HCT116 (cell line): ENCODE measurements around the gene LRCH4. TPM values are rescaled to one million over a fixed set of nuclear protein-coding genes. Genes with fewer than 3 reads are reported as not detected.

Source experiments
- ATAC-seq: fragments of 200-7000 bp; cut with Tn5 transposase; 2 replicates; pipeline ENCODE4 v1.9.1; 2020; ENCODE audit warnings: mild to moderate bottlenecking, moderate library complexity
- BruUV-seq: library from RNA; stranded (reverse); fragments of 400-500 nt; replicated peaks from 2 replicates; lab custom pipeline; 2021; lab: Mats Ljungman, UMichigan
- CTCF ChIA-PET: fragments of 300-600 bp; sonication (Branson Sonifier 250); formaldehyde crosslinking; loops from one replicate; lab custom pipeline; 2021; ENCODE audit warnings: antibody characterized with exemption; lab: Charles Lee
- POLR2A ChIA-PET: fragments of 300-600, 350-600 bp; sonication (Branson Sonifier 250); formaldehyde crosslinking; loops from one replicate; lab custom pipeline; 2021; ENCODE audit warnings: antibody characterized with exemption; lab: Charles Lee
- RAD21 ChIA-PET, 2 experiments: fragments of 300-600 bp; sonication (Branson Sonifier 250); formaldehyde crosslinking; loops; one replicate each; lab custom pipeline; 2023; ENCODE audit warnings: low total read pairs in 2 of 2; ENCODE audit not compliant: uncharacterized antibody in 2 of 2, unreplicated experiment in 2 of 2, low non-redundant PET in 1 of 2; lab: Charles Lee
- DNase-seq: peaks from one replicate; pipeline ENCODE4 v3.0.0-alpha.2; 2010; ENCODE audit warnings: low read depth, low spot score
- H2AFZ ChIP-seq: fragments of 200-600 bp; shearing (Covaris generic), sonication (generic); 2 replicates; pipeline ENCODE4 v1.6.1; 2017; ENCODE audit warnings: low read depth, mixed run types, mixed read lengths, antibody characterized with exemption, low read length; ENCODE audit not compliant: poor library complexity, severe bottlenecking
- H3K27ac ChIP-seq: 2 replicates; pipeline ENCODE4 v1.5.1; 2012; ENCODE audit warnings: low read depth, low read length
- H3K27me3 ChIP-seq: fragments of 200-600 bp; sonication (generic); 2 replicates; pipeline ENCODE4 v1.6.1; 2016; ENCODE audit warnings: mixed run types, low read length, mixed read lengths; ENCODE audit not compliant: insufficient read depth
- H3K36me3 ChIP-seq, 2 experiments: fragments of 200-500 bp in 1 of 2; fragments of 200-600 bp in 1 of 2; sonication (Bioruptor generic) in 1 of 2; sonication (generic) in 1 of 2; 2 replicates each; pipeline versions ENCODE4 v1.5.1 to v1.6.1; 2014 to 2016; ENCODE audit warnings: low read length in 2 of 2, inconsistent platforms in 1 of 2, mixed read lengths in 1 of 2, mixed run types in 1 of 2; ENCODE audit not compliant: insufficient read depth in 2 of 2, control insufficient read depth in 1 of 2
- H3K4me1 ChIP-seq, 2 experiments: fragments of 200-600 bp in 1 of 2; sonication (generic) in 1 of 2; 2 replicates each; pipeline versions ENCODE4 v1.5.1 to v1.6.1; 2012 to 2017; ENCODE audit warnings: low read length in 2 of 2, inconsistent platforms in 1 of 2, mild to moderate bottlenecking in 1 of 2, mixed read lengths in 1 of 2, mixed run types in 1 of 2, moderate library complexity in 1 of 2; ENCODE audit not compliant: insufficient read depth in 2 of 2, control insufficient read depth in 1 of 2
- H3K4me2 ChIP-seq: fragments of 200-600 bp; sonication (generic); 2 replicates; pipeline ENCODE4 v1.6.1; 2017; ENCODE audit warnings: mixed run types, low read length, mixed read lengths
- H3K4me3 ChIP-seq, 2 experiments: fragments of 200-600 bp in 1 of 2; sonication (generic) in 1 of 2; replicated peaks in 1 of 2; 2 replicates each; pipeline ENCODE4 v1.5.1; 2011 to 2016; ENCODE audit warnings: low read length in 2 of 2, control low read depth in 1 of 2, low read depth in 1 of 2, mild to moderate bottlenecking in 1 of 2, mixed read lengths in 1 of 2, mixed run types in 1 of 2
- H3K79me2 ChIP-seq: fragments of 200-600 bp; sonication (generic); 2 replicates; pipeline ENCODE4 v1.6.1; 2017; ENCODE audit warnings: mild to moderate bottlenecking, mixed run types, low read length, moderate library complexity, mixed read lengths; ENCODE audit not compliant: insufficient read depth
- H3K9ac ChIP-seq: fragments of 200-600 bp; sonication (generic); 2 replicates; pipeline ENCODE4 v1.6.1; 2016; ENCODE audit warnings: low read length, mixed read lengths
- H3K9me2 ChIP-seq: fragments of 200-600 bp; sonication (generic), shearing (Covaris generic); 2 replicates; pipeline ENCODE4 v1.6.1; 2017; ENCODE audit warnings: mixed run types, mild to moderate bottlenecking, moderate library complexity; ENCODE audit not compliant: insufficient read depth
- H3K9me3 ChIP-seq, 2 experiments: fragments of 200-500 bp in 1 of 2; fragments of 200-600 bp in 1 of 2; sonication (Bioruptor generic) in 1 of 2; sonication (generic) in 1 of 2; 2 replicates each; pipeline ENCODE4 v1.6.1; 2014 to 2017; ENCODE audit warnings: low read length in 2 of 2, mixed read lengths in 2 of 2, inconsistent platforms in 1 of 2, low read depth in 1 of 2, mild to moderate bottlenecking in 1 of 2, mixed run types in 1 of 2, moderate library complexity in 1 of 2; ENCODE audit not compliant: control insufficient read depth in 1 of 2, insufficient read depth in 1 of 2
- H4K20me1 ChIP-seq: fragments of 200-600 bp; sonication (generic), shearing (Covaris generic); 2 replicates; pipeline ENCODE4 v1.6.1; 2017; ENCODE audit warnings: mixed run types, mild to moderate bottlenecking, moderate library complexity; ENCODE audit not compliant: insufficient read depth
- CEBPB ChIP-seq: IDR thresholded peaks from 2 replicates; pipeline ENCODE4 v1.6.1; 2012; ENCODE audit warnings: low read depth
- EZH2 ChIP-seq: fragments of 200-600 bp; sonication (generic); IDR thresholded peaks from 2 replicates; pipeline ENCODE4 v1.6.1; 2017; ENCODE audit warnings: antibody characterized with exemption, mixed run types
- FOSL1 ChIP-seq: IDR thresholded peaks from 2 replicates; pipeline ENCODE4 v1.6.1; 2012; ENCODE audit warnings: low read depth
- JUND ChIP-seq: IDR thresholded peaks from 2 replicates; pipeline ENCODE4 v1.6.1; 2012
- POLR2AphosphoS5 ChIP-seq: IDR thresholded peaks from 2 replicates; pipeline ENCODE4 v1.6.1; 2011; ENCODE audit warnings: mild to moderate bottlenecking, low read depth, low read length, moderate library complexity
- RAD21 ChIP-seq: IDR thresholded peaks from 2 replicates; pipeline ENCODE4 v1.6.1; 2012; ENCODE audit warnings: low read depth, mild to moderate bottlenecking
- SP1 ChIP-seq: IDR thresholded peaks from 2 replicates; pipeline ENCODE4 v1.6.1; 2012; ENCODE audit warnings: low read depth
- SRF ChIP-seq: IDR thresholded peaks from 2 replicates; pipeline ENCODE4 v1.6.1; 2012; ENCODE audit warnings: low read depth
- TCF7L2 ChIP-seq: IDR thresholded peaks from 2 replicates; pipeline ENCODE4 v1.7.0; 2011; ENCODE audit warnings: borderline replicate concordance, inconsistent platforms; ENCODE audit not compliant: insufficient read depth, insufficient read length; ENCODE audit errors: extremely low read depth
- YY1 ChIP-seq: IDR thresholded peaks from 2 replicates; pipeline ENCODE4 v1.6.1; 2011; ENCODE audit warnings: low read length, low read depth, moderate library complexity, mild to moderate bottlenecking; ENCODE audit not compliant: insufficient replicate concordance; ENCODE audit errors: extremely low read depth
- ZFX ChIP-seq: fragments of 450-650 bp; IDR thresholded peaks from 2 replicates; pipeline ENCODE4 v1.6.1; 2017
- ZNF274 ChIP-seq: fragments of 200-500 bp; sonication (Bioruptor generic); IDR thresholded peaks from 2 replicates; pipeline ENCODE4 v1.6.1; 2014; ENCODE audit warnings: mild to moderate bottlenecking, low read depth, low read length, inconsistent platforms
- intact Hi-C: fragments of 100-400 bp; cut with micrococcal nuclease; formaldehyde crosslinking; loops from 2 replicates; pipeline ENCODE4 v1.10.0; 2022
- total RNA-seq: library from RNA; stranded (reverse); gene quantifications from one replicate; pipeline ENCODE4 v1.2.1, GENCODE V29; 2021; ENCODE audit not compliant: unreplicated experiment
- TF ChIP-seq, protein P1 (sequence below), 3 experiments: fragments of 200-600 bp in 1 of 3; sonication (generic) in 1 of 3; IDR thresholded peaks in 2 of 3; conservative IDR thresholded peaks in 1 of 3; 2 replicates each; pipeline ENCODE4 v1.5.1; 2012 to 2017; ENCODE audit warnings: low read depth in 2 of 3, low read length in 2 of 3, antibody characterized with exemption in 1 of 3, borderline replicate concordance in 1 of 3, control low read depth in 1 of 3, mild to moderate bottlenecking in 1 of 3, mixed read lengths in 1 of 3, mixed run types in 1 of 3, moderate library complexity in 1 of 3; ENCODE audit not compliant: insufficient read depth in 1 of 3
- TF ChIP-seq, protein P2 (sequence below): IDR thresholded peaks from 2 replicates; pipeline ENCODE4 v1.6.1; 2012

LRCH4 gene
- total RNA-seq, 1 experiment from 2014 or later: 47.9 TPM

DNA sequence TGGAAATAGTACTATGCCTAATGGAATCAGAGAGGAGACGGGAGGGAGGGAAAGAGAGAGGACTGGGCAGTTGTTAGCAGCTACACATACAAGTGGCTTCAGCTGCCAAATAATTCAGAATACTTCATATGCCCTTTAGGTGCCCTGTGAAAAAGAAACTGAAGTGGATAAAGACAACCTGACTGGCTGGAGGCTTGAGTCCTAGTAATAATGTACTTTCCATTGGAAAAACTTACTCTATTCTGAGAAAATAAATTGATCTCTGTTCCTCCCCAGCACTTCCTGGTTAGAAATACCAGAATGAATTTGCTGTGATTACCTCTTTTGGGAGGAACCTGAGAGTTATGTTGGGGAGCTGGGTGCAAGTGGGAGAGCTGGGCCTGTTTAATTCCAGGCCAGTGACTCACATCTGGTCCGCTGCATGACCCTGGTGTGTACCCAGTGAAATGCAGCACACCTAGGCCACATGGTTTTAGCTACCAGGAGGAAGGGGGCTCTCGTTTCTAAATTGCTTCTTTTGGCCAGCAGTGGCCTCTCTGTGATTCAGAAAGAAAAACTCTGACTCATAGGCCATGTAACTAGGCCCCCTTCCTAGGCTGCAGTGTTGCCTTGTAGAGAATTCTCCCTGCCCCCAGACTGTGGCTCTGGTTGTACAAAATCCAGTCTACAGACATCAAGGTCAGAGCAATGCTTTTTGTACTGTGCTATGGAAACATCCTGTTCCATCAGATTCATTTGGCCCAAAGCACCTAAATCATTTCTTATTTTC is 40.4 kb downstream of the LRCH4 start:
- Histone ChIP-seq H3K36me3 (peaks cover 0 to 2% of the 10 kb centered on the region in 2 experiments; a peak in 1 of 4 replicates), H3K4me2 (peak overlapping the region; percentile 79), H2AFZ (no peak overlapping the region), H3K27ac (peak overlapping the region; percentile 95), H4K20me1 (no peaks in the 10 kb centered on the region), H3K27me3 (no peaks in the 10 kb centered on the region)
- intact Hi-C loops: loop anchor here (2.0 kb wide), 1 partner anchor 43 kb away; no protein-coding TSS in a partner anchor
- POLR2A ChIA-PET: interaction anchor here (0.6 to 1.7 kb wide), 3 partner anchors 40 to 117 kb away, joined by 3 to 10 read pairs (median 4); partner anchors contain the start of genes FBXO24, LRCH4 and ZCWPW1
- TF ChIP-seq YY1 (peak; percentile 34), POLR2AphosphoS5 (peak; percentile 71), ZFX (peak; percentile 47), EZH2 (no peak)
- TF ChIP-seq, all 23 proteins: peak for 3
- Histone ChIP-seq H3K4me3 (peak overlapping the region; percentile 22 to 38), H3K4me1 (peaks cover 50 to 56% of the 10 kb centered on the region in 2 experiments), H3K79me2 (peaks cover 20% of the 10 kb centered on the region; the same call in 1 of the 2 replicates), H3K9ac (peak overlapping the region; percentile 61), H3K9me3 (no peaks in the 10 kb centered on the region), H3K9me2 (no peaks in the 10 kb centered on the region)
- no TSS peak for BruUV-seq
- DNase-seq (peak; percentile 81), ATAC-seq (peak; percentile 94)
- ChIA-PET RAD21 (no interaction called here), CTCF (interaction anchor here (0.9 to 1.3 kb wide), 4 partner anchors 12 to 76 kb away, joined by 3 to 10 read pairs (median 4); no protein-coding TSS in a partner anchor)

DNA sequence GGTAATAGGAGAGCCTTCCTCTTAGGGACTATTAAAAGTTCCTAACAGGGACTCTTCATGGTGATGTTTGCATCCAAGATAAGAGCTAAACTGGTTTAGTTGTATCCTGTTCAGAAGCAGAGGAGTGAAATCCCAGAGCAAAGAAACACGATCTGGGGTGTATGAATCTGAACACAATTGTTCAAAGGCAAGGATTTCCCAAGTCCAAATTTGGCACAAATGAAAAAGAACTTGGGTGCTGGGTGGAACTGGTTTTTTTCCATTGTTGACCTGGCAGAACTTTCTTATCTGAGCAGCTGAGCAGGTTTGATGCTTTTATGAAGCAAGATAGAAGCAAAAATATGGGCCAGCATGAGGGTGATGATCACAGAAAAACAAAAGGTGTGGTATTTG is 41.0 kb downstream of the LRCH4 start:
- peak overlapping the region; percentile 22 to 38 for H3K4me3 ChIP-seq
- H3K4me1 ChIP-seq: peaks cover 54 to 59% of the 10 kb centered on the region in 2 experiments
- no peaks in the 10 kb centered on the region for H3K9me2 ChIP-seq
- TF ChIP-seq JUND (no peak), FOSL1 (no peak), ZNF274 (no peak), POLR2AphosphoS5 (no peak), SRF (no peak), RAD21 (no peak), SP1 (no peak), ZFX (no peak), CEBPB (no peak), EZH2 (no peak), TCF7L2 (no peak), YY1 (no peak)
- TF ChIP-seq, protein P1, sequence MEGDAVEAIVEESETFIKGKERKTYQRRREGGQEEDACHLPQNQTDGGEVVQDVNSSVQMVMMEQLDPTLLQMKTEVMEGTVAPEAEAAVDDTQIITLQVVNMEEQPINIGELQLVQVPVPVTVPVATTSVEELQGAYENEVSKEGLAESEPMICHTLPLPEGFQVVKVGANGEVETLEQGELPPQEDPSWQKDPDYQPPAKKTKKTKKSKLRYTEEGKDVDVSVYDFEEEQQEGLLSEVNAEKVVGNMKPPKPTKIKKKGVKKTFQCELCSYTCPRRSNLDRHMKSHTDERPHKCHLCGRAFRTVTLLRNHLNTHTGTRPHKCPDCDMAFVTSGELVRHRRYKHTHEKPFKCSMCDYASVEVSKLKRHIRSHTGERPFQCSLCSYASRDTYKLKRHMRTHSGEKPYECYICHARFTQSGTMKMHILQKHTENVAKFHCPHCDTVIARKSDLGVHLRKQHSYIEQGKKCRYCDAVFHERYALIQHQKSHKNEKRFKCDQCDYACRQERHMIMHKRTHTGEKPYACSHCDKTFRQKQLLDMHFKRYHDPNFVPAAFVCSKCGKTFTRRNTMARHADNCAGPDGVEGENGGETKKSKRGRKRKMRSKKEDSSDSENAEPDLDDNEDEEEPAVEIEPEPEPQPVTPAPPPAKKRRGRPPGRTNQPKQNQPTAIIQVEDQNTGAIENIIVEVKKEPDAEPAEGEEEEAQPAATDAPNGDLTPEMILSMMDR (IDR thresholded peaks at IDR 0.05 in 2 of 3, conservative IDR thresholded peaks at IDR 0.05 in 1 of 3; ENCODE audit: borderline replicate concordance in 1 of 3, insufficient read depth in 1 of 3, low read depth in 2 of 3, low read length in 2 of 3): no peak
- TF ChIP-seq, protein P2, sequence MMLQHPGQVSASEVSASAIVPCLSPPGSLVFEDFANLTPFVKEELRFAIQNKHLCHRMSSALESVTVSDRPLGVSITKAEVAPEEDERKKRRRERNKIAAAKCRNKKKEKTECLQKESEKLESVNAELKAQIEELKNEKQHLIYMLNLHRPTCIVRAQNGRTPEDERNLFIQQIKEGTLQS: no peak
- TF ChIP-seq, all 23 proteins: peak for 0
- intact Hi-C loops: loop anchor here (2.0 kb wide), 1 partner anchor 42 kb away; no protein-coding TSS in a partner anchor
- H3K27me3 ChIP-seq: no peaks in the 10 kb centered on the region
- H2AFZ ChIP-seq: no peak overlapping the region
- no peaks in the 10 kb centered on the region for H3K9me3 ChIP-seq
- peak overlapping the region; percentile 95 for H3K27ac ChIP-seq
- no peaks in the 10 kb centered on the region for H3K36me3 ChIP-seq
- RAD21 ChIA-PET: no interaction called here
- CTCF ChIA-PET: interaction anchor here (0.9 to 1.3 kb wide), 4 partner anchors 12 to 75 kb away, joined by 3 to 10 read pairs (median 4); no protein-coding TSS in a partner anchor
- peaks cover 20% of the 10 kb centered on the region; the same call in 1 of the 2 replicates for H3K79me2 ChIP-seq
- peak overlapping the region; percentile 79 for H3K4me2 ChIP-seq
- BruUV-seq: TSS peak; percentile 91
- ATAC-seq (no peak), DNase-seq (no peak)
- H3K9ac ChIP-seq: peak overlapping the region; percentile 61
- no peaks in the 10 kb centered on the region for H4K20me1 ChIP-seq
- POLR2A ChIA-PET: interaction anchor here (0.6 to 1.7 kb wide), 3 partner anchors 41 to 117 kb away, joined by 3 to 10 read pairs (median 4); partner anchors contain the start of genes FBXO24, LRCH4 and ZCWPW1
